HCT116 (cell line): ENCODE measurements around the gene SEPTIN8. TPM values are rescaled to one million over a fixed set of nuclear protein-coding genes. Genes with fewer than 3 reads are reported as not detected.
A peak's percentile ranks its signal among the peaks of the same experiment; 100 is the strongest.

Source experiments
- ATAC-seq: fragments of 200-7000 bp; cut with Tn5 transposase; 2 replicates; pipeline ENCODE4 v1.9.1; 2020; ENCODE audit warnings: mild to moderate bottlenecking, moderate library complexity
- BruUV-seq: library from RNA; stranded (reverse); fragments of 400-500 nt; replicated peaks from 2 replicates; lab custom pipeline; 2021; lab: Mats Ljungman, UMichigan
- CTCF ChIA-PET: fragments of 300-600 bp; sonication (Branson Sonifier 250); formaldehyde crosslinking; loops from one replicate; lab custom pipeline; 2021; ENCODE audit warnings: antibody characterized with exemption; lab: Charles Lee
- POLR2A ChIA-PET: fragments of 300-600, 350-600 bp; sonication (Branson Sonifier 250); formaldehyde crosslinking; loops from one replicate; lab custom pipeline; 2021; ENCODE audit warnings: antibody characterized with exemption; lab: Charles Lee
- RAD21 ChIA-PET, 2 experiments: fragments of 300-600 bp; sonication (Branson Sonifier 250); formaldehyde crosslinking; loops; one replicate each; lab custom pipeline; 2023; ENCODE audit warnings: low total read pairs in 2 of 2; ENCODE audit not compliant: uncharacterized antibody in 2 of 2, unreplicated experiment in 2 of 2, low non-redundant PET in 1 of 2; lab: Charles Lee
- DNase-seq: peaks from one replicate; pipeline ENCODE4 v3.0.0-alpha.2; 2010; ENCODE audit warnings: low read depth, low spot score
- H2AFZ ChIP-seq: fragments of 200-600 bp; shearing (Covaris generic), sonication (generic); 2 replicates; pipeline ENCODE4 v1.6.1; 2017; ENCODE audit warnings: low read depth, mixed run types, mixed read lengths, antibody characterized with exemption, low read length; ENCODE audit not compliant: poor library complexity, severe bottlenecking
- H3K27ac ChIP-seq: 2 replicates; pipeline ENCODE4 v1.5.1; 2012; ENCODE audit warnings: low read depth, low read length
- H3K27me3 ChIP-seq: fragments of 200-600 bp; sonication (generic); 2 replicates; pipeline ENCODE4 v1.6.1; 2016; ENCODE audit warnings: mixed run types, low read length, mixed read lengths; ENCODE audit not compliant: insufficient read depth
- H3K36me3 ChIP-seq, 2 experiments: fragments of 200-500 bp in 1 of 2; fragments of 200-600 bp in 1 of 2; sonication (Bioruptor generic) in 1 of 2; sonication (generic) in 1 of 2; 2 replicates each; pipeline versions ENCODE4 v1.5.1 to v1.6.1; 2014 to 2016; ENCODE audit warnings: low read length in 2 of 2, inconsistent platforms in 1 of 2, mixed read lengths in 1 of 2, mixed run types in 1 of 2; ENCODE audit not compliant: insufficient read depth in 2 of 2, control insufficient read depth in 1 of 2
- H3K4me1 ChIP-seq, 2 experiments: fragments of 200-600 bp in 1 of 2; sonication (generic) in 1 of 2; 2 replicates each; pipeline versions ENCODE4 v1.5.1 to v1.6.1; 2012 to 2017; ENCODE audit warnings: low read length in 2 of 2, inconsistent platforms in 1 of 2, mild to moderate bottlenecking in 1 of 2, mixed read lengths in 1 of 2, mixed run types in 1 of 2, moderate library complexity in 1 of 2; ENCODE audit not compliant: insufficient read depth in 2 of 2, control insufficient read depth in 1 of 2
- H3K4me2 ChIP-seq: fragments of 200-600 bp; sonication (generic); 2 replicates; pipeline ENCODE4 v1.6.1; 2017; ENCODE audit warnings: mixed run types, low read length, mixed read lengths
- H3K4me3 ChIP-seq, 2 experiments: fragments of 200-600 bp in 1 of 2; sonication (generic) in 1 of 2; replicated peaks in 1 of 2; 2 replicates each; pipeline ENCODE4 v1.5.1; 2011 to 2016; ENCODE audit warnings: low read length in 2 of 2, control low read depth in 1 of 2, low read depth in 1 of 2, mild to moderate bottlenecking in 1 of 2, mixed read lengths in 1 of 2, mixed run types in 1 of 2
- H3K79me2 ChIP-seq: fragments of 200-600 bp; sonication (generic); 2 replicates; pipeline ENCODE4 v1.6.1; 2017; ENCODE audit warnings: mild to moderate bottlenecking, mixed run types, low read length, moderate library complexity, mixed read lengths; ENCODE audit not compliant: insufficient read depth
- H3K9ac ChIP-seq: fragments of 200-600 bp; sonication (generic); 2 replicates; pipeline ENCODE4 v1.6.1; 2016; ENCODE audit warnings: low read length, mixed read lengths
- H3K9me2 ChIP-seq: fragments of 200-600 bp; sonication (generic), shearing (Covaris generic); 2 replicates; pipeline ENCODE4 v1.6.1; 2017; ENCODE audit warnings: mixed run types, mild to moderate bottlenecking, moderate library complexity; ENCODE audit not compliant: insufficient read depth
- H3K9me3 ChIP-seq, 2 experiments: fragments of 200-500 bp in 1 of 2; fragments of 200-600 bp in 1 of 2; sonication (Bioruptor generic) in 1 of 2; sonication (generic) in 1 of 2; 2 replicates each; pipeline ENCODE4 v1.6.1; 2014 to 2017; ENCODE audit warnings: low read length in 2 of 2, mixed read lengths in 2 of 2, inconsistent platforms in 1 of 2, low read depth in 1 of 2, mild to moderate bottlenecking in 1 of 2, mixed run types in 1 of 2, moderate library complexity in 1 of 2; ENCODE audit not compliant: control insufficient read depth in 1 of 2, insufficient read depth in 1 of 2
- H4K20me1 ChIP-seq: fragments of 200-600 bp; sonication (generic), shearing (Covaris generic); 2 replicates; pipeline ENCODE4 v1.6.1; 2017; ENCODE audit warnings: mixed run types, mild to moderate bottlenecking, moderate library complexity; ENCODE audit not compliant: insufficient read depth
- CBX3 ChIP-seq: IDR thresholded peaks from 2 replicates; pipeline ENCODE4 v1.6.1; 2012; ENCODE audit warnings: low read depth
- CEBPB ChIP-seq: IDR thresholded peaks from 2 replicates; pipeline ENCODE4 v1.6.1; 2012; ENCODE audit warnings: low read depth
- EGR1 ChIP-seq: IDR thresholded peaks from 2 replicates; pipeline ENCODE4 v1.6.1; 2012; ENCODE audit warnings: low read depth
- ELF1 ChIP-seq: IDR thresholded peaks from 2 replicates; pipeline ENCODE4 v1.6.1; 2012; ENCODE audit warnings: low read depth, borderline replicate concordance
- EZH2 ChIP-seq: fragments of 200-600 bp; sonication (generic); IDR thresholded peaks from 2 replicates; pipeline ENCODE4 v1.6.1; 2017; ENCODE audit warnings: antibody characterized with exemption, mixed run types
- EZH2phosphoT487 ChIP-seq: fragments of 200-600 bp; IDR thresholded peaks from 2 replicates; pipeline ENCODE4 v1.6.1; 2018; ENCODE audit warnings: antibody characterized with exemption, borderline replicate concordance
- FOSL1 ChIP-seq: IDR thresholded peaks from 2 replicates; pipeline ENCODE4 v1.6.1; 2012; ENCODE audit warnings: low read depth
- JUND ChIP-seq: IDR thresholded peaks from 2 replicates; pipeline ENCODE4 v1.6.1; 2012
- POLR2A ChIP-seq: IDR thresholded peaks from 2 replicates; pipeline ENCODE4 v1.7.0; 2011; ENCODE audit warnings: borderline replicate concordance; ENCODE audit not compliant: insufficient read depth, insufficient read length; ENCODE audit errors: extremely low read depth
- POLR2AphosphoS5 ChIP-seq: IDR thresholded peaks from 2 replicates; pipeline ENCODE4 v1.6.1; 2011; ENCODE audit warnings: mild to moderate bottlenecking, low read depth, low read length, moderate library complexity
- RAD21 ChIP-seq: IDR thresholded peaks from 2 replicates; pipeline ENCODE4 v1.6.1; 2012; ENCODE audit warnings: low read depth, mild to moderate bottlenecking
- REST ChIP-seq: IDR thresholded peaks from 2 replicates; pipeline ENCODE4 v1.6.1; 2012; ENCODE audit warnings: low read depth
- SIN3A ChIP-seq: IDR thresholded peaks from 2 replicates; pipeline ENCODE4 v1.6.1; 2012; ENCODE audit warnings: low read depth
- SP1 ChIP-seq: IDR thresholded peaks from 2 replicates; pipeline ENCODE4 v1.6.1; 2012; ENCODE audit warnings: low read depth
- SRF ChIP-seq: IDR thresholded peaks from 2 replicates; pipeline ENCODE4 v1.6.1; 2012; ENCODE audit warnings: low read depth
- YY1 ChIP-seq: IDR thresholded peaks from 2 replicates; pipeline ENCODE4 v1.6.1; 2011; ENCODE audit warnings: low read length, low read depth, moderate library complexity, mild to moderate bottlenecking; ENCODE audit not compliant: insufficient replicate concordance; ENCODE audit errors: extremely low read depth
- ZFX ChIP-seq: fragments of 450-650 bp; IDR thresholded peaks from 2 replicates; pipeline ENCODE4 v1.6.1; 2017
- intact Hi-C: fragments of 100-400 bp; cut with micrococcal nuclease; formaldehyde crosslinking; loops from 2 replicates; pipeline ENCODE4 v1.10.0; 2022
- total RNA-seq: library from RNA; stranded (reverse); gene quantifications from one replicate; pipeline ENCODE4 v1.2.1, GENCODE V29; 2021; ENCODE audit not compliant: unreplicated experiment
- TF ChIP-seq, protein P1 (sequence below): IDR thresholded peaks from 2 replicates; pipeline ENCODE4 v1.6.1; 2012
- TF ChIP-seq, protein P2 (sequence below): IDR thresholded peaks from 2 replicates; pipeline ENCODE4 v1.6.1; 2012

The SEPTIN8 gene
- total RNA-seq, 1 experiment from 2014 or later: 34.6 TPM

DNA sequence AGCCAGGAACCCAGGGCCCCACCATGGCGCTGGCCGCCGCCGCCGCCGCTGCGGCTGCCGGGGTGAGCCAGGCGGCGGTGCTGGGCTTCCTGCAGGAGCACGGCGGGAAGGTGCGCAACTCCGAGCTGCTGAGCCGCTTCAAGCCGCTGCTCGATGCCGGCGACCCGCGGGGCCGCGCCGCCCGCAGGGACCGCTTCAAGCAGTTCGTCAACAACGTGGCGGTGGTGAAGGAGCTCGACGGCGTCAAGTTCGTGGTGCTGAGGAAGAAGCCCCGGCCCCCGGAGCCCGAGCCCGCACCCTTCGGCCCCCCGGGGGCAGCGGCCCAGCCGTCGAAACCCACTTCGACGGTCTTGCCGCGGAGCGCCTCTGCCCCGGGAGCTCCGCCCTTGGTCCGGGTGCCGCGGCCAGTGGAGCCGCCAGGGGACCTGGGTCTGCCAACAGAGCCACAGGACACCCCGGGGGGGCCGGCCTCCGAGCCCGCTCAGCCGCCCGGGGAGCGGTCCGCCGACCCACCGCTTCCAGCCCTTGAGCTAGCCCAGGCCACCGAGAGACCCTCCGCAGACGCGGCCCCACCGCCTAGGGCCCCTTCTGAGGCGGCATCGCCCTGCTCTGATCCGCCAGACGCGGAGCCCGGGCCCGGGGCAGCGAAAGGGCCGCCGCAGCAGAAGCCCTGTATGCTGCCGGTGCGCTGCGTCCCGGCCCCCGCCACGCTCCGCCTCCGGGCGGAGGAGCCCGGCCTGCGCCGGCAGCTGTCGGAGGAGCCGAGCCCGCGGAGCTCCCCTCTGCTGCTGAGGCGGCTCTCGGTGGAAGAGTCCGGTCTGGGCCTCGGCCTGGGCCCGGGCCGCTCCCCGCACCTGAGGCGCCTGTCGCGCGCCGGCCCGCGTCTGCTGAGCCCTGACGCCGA, 36.8 kb upstream of the SEPTIN8 start:
- Histone ChIP-seq H3K79me2 (no peaks in the 10 kb centered on the region), H3K9me2 (no peaks in the 10 kb centered on the region), H2AFZ (no peak overlapping the region), H3K36me3 (no peaks in the 10 kb centered on the region), H3K9me3 (no peaks in the 10 kb centered on the region), H3K27me3 (no peaks in the 10 kb centered on the region), H3K4me1 (peaks cover 0 to 8% of the 10 kb centered on the region in 2 experiments; a peak in 3 of 4 replicates), H4K20me1 (no peaks in the 10 kb centered on the region), H3K4me3 (peak overlapping the region in 1 of 2 experiments; percentile 62; a peak in 1 of 4 replicates), H3K9ac (no peak overlapping the region), H3K4me2 (peak overlapping the region; percentile 87), H3K27ac (no peak overlapping the region)
- ChIA-PET CTCF (interaction anchor here (1.0 kb wide), 1 partner anchor 288 kb away, joined by 3 read pairs; no protein-coding TSS in a partner anchor), RAD21 (no interaction called here), POLR2A (no interaction called here)
- intact Hi-C loops: no loop called here
- TF ChIP-seq REST (no peak), SP1 (no peak), CBX3 (no peak), ELF1 (no peak), SIN3A (no peak), FOSL1 (no peak), POLR2AphosphoS5 (no peak), EZH2 (no peak), CEBPB (no peak), ZFX (no peak), EZH2phosphoT487 (no peak), POLR2A (no peak), EGR1 (no peak), SRF (no peak), YY1 (no peak), JUND (no peak), RAD21 (no peak)
- TF ChIP-seq, protein P1, sequence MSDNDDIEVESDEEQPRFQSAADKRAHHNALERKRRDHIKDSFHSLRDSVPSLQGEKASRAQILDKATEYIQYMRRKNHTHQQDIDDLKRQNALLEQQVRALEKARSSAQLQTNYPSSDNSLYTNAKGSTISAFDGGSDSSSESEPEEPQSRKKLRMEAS: no peak
- TF ChIP-seq, protein P2, sequence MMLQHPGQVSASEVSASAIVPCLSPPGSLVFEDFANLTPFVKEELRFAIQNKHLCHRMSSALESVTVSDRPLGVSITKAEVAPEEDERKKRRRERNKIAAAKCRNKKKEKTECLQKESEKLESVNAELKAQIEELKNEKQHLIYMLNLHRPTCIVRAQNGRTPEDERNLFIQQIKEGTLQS: no peak
- no TSS peak for BruUV-seq
- ATAC-seq (peak; percentile 68), DNase-seq (no peak)
